Measurements from ENCODE around the gene RAI1.

RAI1 gene

GRCh38 chr17:17700251-17700969, 19.2 kb downstream of the RAI1 start:
- DNase-seq = no peak

GRCh38 chr17:17701112-17701511, 19.9 kb downstream of the RAI1 start:
- no peak for DNase-seq

- no peak for DNase-seq
Observed at GRCh38 chr17:17701658-17702057, 20.4 kb downstream of the RAI1 start.

- no peak for DNase-seq
Observed at GRCh38 chr17:17702449-17703139, 21.3 kb downstream of the RAI1 start.

GRCh38 chr17:17703140-17703919, 22.1 kb downstream of the RAI1 start:
- no peak for DNase-seq

- DNase-seq = no peak
Observed at GRCh38 chr17:17704931-17705330, 23.7 kb downstream of the RAI1 start.

- no peak for DNase-seq
Observed at GRCh38 chr17:17706140-17707060, 25.1 kb downstream of the RAI1 start.

GRCh38 chr17:17708295-17708694, 27.0 kb downstream of the RAI1 start:
- DNase-seq = no peak

- DNase-seq = no peak
Observed at GRCh38 chr17:17708816-17709215, 27.6 kb downstream of the RAI1 start.

GRCh38 chr17:17709815-17710321, 28.6 kb downstream of the RAI1 start:
- no peak for DNase-seq

- DNase-seq = no peak
Observed at GRCh38 chr17:17710355-17710727, 29.1 kb downstream of the RAI1 start.

GRCh38 chr17:17710728-17711541, 29.7 kb downstream of the RAI1 start:
- no peak for DNase-seq

GRCh38 chr17:17711641-17712162, 30.4 kb downstream of the RAI1 start:
- no peak for DNase-seq

GRCh38 chr17:17712268-17712924, 31.1 kb downstream of the RAI1 start:
- DNase-seq = peak in 1 of 2 experiments; percentile 38

- DNase-seq = no peak
Observed at GRCh38 chr17:17713839-17714238, 32.6 kb downstream of the RAI1 start.

GRCh38 chr17:17714261-17714866, 33.1 kb downstream of the RAI1 start:
- DNase-seq = no peak

- DNase-seq = no peak
Observed at GRCh38 chr17:17714879-17715278, 33.6 kb downstream of the RAI1 start.

- no peak for DNase-seq
Observed at GRCh38 chr17:17716837-17717523, 35.7 kb downstream of the RAI1 start.

- DNase-seq = no peak
Observed at GRCh38 chr17:17718251-17718650, 37.0 kb downstream of the RAI1 start.
